HG03045 (cell line): ENCODE data around the gene TACR2.
A peak's percentile ranks its signal among the peaks of the same experiment; 100 is the strongest.

Experiments
- ATAC-seq: cut with Tn5 transposase; IDR thresholded peaks from one replicate; pipeline ENCODE4 v1.9.1; 2021; ENCODE audit warnings: mild to moderate bottlenecking, moderate library complexity; ENCODE audit not compliant: unreplicated experiment

Gene TACR2

DNA sequence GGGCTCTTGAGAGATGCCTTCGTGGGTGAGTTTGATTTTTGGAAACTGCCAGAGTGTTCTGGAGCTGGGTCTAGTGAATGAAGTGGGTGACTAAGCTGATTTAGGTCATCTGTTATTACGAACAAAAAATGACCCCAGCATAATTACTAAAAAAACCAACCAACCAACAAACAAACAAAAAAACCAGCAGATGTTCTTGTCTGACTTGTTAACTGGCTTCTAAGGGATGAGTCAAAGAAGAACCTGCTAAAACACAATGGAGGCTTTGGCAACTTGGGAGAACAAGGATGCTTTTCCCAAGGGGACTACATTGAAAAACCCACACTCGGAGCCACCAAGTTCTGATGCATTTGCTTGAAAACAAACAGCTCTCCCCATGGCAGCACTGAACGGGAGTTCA lies 11.5 kb downstream of the TACR2 start:
- ATAC-seq, result no peak

DNA sequence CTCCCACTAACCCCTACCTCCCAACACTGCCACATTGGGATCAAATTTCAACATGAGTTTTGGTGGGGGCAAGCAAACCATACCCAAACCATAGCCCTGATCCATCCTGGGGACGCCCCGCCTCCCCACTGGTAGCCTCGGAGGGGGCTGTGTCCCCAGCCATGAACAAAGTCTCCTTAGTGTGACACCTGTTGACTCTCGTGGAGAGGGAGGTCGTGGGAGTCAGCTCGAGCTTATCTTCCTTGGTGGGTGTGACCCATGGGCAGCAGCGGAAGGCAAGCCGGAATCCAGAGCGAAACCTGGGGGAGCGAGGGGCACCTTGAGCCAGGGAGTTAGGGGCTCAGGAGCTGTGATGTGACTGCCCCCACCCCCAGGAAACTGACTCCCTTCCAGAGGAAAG lies 11.9 kb downstream of the TACR2 start:
- no peak for ATAC-seq

DNA sequence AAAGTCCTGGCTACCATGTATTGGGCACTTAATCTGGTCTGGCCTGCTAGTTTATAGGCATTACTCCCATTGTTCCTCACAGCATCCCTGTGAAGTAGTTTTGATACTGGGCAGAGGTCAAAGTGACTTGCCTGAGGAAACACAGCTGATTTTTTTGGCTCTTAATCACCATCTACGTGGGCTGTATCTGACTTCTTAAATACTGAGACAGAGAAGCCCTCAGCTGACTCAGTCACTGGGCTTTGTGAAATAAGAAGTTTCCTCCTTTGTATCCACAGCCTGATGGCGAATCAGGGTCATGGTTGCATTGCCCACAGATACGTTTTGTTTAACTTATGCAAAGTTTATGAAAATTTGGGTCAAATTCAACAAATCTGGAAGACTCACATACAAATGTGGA lies 13.2 kb downstream of the TACR2 start:
- no peak for ATAC-seq

DNA sequence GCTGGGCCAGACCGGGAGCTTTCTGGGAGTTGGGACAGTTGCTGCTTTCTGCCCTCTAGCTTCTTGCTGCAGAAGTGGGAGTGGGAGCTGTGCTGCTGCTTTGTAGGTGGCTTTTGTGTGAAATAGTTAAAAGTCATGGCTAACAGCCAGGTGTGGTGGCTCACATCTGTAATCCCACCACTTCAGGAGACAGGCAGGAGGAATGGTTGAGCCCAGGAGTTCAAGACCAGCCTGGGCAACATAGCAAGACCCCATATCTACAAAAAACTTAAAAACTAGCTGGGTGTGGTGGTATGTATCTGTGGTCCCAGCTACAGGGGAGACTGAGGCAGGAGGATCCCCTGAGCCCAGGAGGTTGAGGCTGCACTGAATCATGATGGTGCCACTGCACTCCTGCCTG lies 13.7 kb downstream of the TACR2 start:
- ATAC-seq, result no peak

DNA sequence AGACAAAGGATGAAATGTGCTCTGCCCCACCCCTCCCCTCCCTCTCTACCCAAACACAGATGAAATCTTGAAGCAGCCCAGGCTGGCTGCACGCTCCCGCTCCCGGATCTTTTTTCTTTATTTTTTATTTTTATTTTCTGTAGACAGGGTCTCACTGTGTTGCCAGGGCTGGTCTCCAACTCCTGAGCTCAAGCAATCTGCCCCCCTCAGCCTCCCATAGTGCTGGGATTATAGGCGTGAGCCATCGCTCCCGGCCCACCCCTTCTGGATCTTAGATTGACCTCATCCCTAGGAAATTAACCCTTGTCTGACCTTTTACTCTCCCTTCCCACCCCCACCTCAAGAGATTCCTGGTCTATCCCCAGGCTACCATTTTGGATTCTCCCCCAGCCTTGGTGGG lies 14.3 kb downstream of the TACR2 start:
- ATAC-seq, result no peak

DNA sequence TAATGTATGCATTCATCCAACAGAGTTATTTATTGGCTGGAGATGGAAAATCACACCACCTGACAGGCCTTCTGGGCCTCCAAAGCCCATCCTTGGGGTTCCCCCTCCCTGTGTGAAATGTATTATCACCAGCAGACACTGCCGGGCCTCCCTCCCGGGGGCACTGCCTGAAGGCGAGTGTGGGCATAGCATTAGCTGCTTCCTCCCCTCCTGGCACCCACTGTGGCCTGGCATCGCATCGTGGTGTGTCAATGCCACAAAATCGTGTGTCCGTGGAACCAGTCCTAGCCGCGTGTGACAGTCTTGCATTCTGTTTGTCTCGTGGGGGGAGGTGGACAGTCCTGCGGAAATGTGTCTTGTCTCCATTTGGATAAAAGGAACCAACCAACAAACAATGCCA lies 15.3 kb downstream of the TACR2 start:
- ATAC-seq, result no peak

DNA sequence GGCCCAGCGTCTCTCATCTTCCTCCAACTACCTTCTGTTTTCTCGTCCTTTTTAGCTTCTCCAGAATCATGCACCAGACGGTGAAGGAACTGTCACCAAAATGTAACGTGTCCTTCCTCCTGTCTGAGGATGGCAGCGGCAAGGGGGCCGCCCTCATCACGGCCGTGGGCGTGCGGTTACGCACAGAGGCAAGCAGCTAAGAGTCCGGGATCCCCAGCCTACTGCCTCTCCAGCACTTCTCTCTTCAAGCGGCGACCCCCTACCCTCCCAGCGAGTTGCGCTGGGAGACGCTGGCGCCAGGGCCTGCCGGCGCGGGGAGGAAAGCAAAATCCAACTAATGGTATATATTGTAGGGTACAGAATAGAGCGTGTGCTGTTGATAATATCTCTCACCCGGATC lies 15.8 kb downstream of the TACR2 start:
- ATAC-seq, result no peak

DNA sequence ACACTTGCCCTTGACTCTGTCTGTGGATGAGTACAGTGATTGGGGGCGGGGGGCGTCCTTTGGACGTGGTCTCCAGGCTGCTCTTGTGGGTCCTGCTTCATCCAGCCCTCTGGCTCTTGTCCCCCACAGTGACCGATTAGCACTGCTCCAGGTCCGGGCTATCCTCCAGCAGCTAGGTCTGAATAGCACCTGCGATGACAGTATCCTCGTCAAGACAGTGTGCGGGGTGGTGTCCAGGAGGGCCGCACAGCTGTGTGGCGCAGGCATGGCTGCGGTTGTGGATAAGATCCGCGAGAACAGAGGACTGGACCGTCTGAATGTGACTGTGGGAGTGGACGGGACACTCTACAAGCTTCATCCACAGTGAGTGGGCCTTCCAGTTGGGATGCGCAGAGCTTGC lies 18.3 kb downstream of the TACR2 start:
- no peak for ATAC-seq

DNA sequence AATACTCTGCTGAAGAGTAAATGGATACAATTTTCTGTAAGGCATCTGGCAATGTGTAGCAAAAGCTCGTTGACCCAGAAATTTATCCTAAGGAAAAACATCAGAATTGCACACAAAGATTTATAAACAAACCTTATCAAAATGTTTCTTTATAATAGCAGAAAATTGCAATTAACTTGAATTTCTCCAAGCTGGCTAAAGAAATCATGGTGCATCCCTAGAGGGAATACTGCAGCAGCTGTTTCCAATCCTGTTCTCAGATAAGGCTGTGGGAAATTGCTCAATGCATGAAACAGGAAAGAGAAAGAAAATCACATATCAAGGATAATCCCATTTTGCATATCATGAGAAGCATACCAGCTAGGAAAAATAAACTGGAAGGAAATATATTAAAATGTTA lies 18.7 kb downstream of the TACR2 start:
- ATAC-seq, result no peak

DNA sequence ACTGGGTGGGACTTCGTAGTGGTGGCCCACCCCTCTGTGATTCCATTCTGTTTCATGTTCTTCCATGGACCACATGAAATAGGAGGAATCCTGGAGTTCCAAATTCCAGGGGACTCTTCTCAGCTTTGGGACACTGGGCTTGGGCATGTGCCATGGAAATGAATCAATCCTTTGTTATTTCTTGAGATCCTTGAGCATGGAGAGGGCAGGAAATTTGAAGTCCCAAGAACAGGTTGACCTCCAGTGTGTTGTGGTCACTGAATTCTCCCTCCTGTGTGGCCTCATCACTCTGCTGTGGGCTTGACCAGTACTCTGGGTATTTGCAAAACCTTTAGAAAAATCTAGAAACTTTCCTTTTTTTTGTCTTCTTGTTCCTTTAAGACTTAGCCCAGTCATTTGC lies 22.7 kb downstream of the TACR2 start:
- ATAC-seq, result no peak

DNA sequence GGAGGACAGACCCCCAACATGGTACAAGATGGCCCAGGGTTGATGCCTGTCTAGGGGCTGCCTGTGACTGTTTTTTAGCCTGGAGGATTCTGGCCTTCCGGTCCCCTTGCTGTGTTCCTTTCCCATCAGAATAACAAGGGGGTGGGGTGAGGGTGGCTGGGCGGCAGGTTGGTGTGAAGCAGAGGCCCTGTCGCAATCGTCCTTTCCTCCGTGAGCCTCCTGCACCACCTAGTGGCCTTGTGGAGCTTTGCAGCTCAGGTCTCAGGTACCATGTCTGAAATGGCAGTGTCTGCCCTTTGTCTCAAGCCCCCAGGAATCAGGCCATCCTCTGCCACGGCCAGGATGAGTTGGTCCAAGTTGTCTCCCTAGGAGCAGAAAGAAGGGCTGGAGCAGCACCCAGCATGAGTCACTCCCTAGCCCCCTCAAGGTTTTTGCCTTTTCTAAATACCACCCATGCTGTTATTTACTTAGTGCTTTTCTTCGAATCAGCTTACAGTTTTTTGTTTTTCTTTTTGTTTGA lies 24.2 kb downstream of the TACR2 start:
- ATAC-seq, result peak; percentile 81

DNA sequence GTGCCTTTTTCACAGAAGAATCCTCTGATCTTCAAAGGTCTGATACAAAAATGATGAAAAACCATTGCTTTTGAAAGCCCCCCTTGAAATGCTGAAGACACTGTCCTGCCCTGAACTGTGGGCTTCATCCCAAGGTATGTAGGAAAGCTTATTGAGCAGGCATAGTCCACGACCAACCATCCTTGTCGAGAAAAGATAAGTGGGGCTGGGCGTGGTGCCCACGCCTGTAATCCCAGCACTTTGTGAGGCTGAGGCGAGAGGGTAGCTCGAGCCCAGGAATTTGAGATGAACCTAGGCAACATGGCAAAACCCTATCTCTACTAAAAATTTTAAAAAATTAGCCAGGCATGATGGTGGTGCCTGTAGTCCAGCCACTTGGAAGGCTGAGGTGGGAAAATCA lies 25.6 kb downstream of the TACR2 start:
- ATAC-seq, result no peak

DNA sequence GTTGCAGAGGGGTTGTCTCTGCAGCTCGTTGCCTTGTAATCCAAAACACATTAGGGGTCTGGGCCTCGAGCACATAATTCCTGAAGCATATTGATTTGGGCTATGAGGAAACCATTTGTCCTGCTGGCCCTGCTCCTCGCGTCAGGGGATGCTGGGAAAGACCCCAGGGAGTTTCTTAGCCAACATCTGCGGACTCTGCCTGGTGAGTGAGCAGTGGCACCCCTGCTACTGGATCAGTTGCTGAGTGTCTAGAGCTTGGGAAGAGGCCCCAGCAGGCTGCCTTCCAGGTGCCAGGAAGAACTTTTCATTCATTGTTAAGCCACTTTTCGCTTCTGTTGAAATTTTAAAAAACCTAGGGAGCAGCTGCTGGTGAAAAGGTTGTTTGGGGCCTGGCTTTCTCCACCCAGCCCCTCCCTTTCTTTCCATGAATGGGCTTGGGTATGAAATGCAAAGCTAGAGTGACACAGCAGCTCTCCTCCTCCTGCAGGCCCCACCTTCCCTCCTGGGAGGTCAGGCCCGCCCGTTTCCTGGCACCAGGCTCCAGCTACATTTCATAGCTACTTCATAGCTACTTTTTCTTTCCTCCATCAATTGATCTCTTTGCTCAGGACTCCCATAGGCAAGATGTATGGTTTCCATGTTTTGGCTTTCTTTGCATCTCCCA lies 26.8 kb downstream of the TACR2 start:
- ATAC-seq, result no peak

DNA sequence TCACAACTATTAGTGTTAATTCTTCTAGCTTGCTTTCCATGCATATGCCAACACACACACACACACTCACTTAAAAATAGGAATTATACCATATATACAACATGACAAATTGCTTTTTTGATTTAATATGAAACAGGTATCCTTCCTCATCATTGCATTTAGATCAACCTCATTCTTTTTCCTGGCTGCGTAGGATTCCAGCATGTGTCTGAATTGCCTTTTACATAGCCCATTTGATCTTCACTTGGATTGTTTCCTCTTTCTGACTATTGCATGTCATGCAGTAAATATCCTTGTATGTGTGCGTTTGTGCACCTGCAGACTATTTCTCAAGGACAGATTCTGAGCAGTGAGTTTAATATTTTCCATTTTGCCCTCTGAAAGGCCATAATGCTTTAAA lies 28.2 kb downstream of the TACR2 start:
- ATAC-seq, result no peak

DNA sequence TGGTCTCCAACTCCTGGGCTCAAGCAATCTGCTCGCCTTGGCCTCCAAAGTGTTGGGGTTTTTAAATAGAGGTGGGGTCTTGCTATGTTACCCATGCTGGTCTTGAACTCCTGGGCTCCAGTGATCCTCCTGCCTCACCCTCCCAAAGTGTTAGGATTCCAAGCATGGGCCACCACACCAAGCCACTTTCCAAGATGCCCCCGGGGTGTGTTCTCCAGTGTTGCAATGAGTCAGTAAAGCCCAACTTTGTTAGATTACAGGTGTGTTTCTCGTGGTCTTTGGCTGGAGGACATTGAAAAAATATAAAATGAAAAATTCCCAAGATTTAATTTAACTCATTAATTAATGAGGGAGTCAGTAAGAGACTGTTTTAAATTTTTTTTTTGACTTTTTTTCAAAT lies 29.2 kb downstream of the TACR2 start:
- ATAC-seq, result no peak

DNA sequence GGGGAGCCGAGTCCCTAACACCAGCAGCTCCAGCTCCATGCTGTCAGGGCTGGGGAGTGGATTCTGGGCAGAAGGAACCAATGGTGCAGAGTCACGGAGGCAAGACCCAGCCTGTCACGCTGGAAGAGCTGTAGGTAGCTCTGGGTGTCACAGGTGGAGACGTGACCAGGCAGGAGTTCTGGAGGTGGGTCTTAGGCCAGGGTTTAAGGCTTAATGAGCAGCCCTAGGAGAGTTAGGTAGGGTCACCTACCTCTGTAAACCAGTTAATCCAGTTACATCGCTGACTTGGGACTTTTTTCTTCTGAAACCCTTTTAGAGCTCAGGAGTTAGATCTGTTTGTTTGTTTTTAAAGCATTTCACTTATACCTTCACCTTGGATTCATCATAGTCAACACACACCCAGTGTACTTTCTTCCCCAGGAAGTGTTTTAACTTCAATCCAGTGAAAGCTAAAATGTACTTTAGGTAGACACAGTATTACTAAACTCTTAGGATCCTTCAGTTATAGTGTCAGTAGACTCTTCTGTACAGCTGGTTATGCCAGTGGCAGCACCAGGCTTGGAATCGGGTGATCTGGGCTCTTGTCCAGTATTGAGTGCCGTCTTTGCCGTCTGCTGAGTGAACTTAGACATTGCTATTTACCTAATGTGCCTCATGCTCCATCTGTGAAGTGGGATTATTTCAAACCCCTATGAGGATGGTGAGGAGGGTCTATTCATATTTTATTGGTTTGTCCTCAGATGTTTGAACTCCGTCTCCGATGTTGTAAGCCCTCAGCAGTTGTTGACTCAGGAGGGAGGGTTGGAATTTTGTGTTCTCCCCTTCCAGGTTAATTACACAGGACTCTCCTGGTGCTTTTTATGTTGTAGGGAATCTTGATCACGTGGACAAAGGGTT lies 31.0 kb downstream of the TACR2 start:
- ATAC-seq, result no peak

DNA sequence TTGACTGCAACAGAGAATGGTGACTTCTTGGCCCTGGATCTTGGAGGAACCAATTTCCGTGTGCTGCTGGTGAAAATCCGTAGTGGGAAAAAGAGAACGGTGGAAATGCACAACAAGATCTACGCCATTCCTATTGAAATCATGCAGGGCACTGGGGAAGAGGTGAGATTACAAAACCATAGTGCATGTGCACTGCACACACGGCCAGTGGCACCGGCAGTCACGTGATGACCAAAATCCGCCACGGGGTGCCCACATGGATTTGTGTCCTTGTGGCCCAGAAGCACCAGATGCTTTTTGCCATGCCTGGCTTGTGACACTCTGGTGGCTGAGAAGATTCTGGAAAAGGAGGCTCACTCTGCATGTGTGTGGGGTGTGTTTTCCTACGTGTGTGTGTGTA lies 32.4 kb downstream of the TACR2 start:
- no peak for ATAC-seq

DNA sequence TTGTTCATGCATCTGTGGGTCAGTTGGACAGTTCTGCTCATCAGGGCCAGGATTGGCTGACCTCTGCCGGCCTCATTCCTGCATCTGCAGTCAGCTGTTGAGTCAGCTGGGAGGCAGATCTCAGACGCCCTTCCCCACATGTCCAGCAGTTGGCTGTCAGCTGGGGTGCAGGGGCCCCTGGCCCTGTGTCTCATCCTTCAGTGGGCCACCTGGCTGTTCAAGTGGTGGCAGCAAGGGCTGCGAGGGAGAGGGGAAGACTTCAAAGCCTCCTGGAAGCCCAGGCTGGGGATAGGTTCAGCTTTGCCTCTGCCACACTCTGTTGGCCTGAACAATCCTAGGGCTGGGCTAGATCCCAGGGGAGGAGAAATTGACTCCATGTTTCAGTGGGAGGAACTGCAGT lies 33.2 kb downstream of the TACR2 start:
- ATAC-seq, result no peak

DNA sequence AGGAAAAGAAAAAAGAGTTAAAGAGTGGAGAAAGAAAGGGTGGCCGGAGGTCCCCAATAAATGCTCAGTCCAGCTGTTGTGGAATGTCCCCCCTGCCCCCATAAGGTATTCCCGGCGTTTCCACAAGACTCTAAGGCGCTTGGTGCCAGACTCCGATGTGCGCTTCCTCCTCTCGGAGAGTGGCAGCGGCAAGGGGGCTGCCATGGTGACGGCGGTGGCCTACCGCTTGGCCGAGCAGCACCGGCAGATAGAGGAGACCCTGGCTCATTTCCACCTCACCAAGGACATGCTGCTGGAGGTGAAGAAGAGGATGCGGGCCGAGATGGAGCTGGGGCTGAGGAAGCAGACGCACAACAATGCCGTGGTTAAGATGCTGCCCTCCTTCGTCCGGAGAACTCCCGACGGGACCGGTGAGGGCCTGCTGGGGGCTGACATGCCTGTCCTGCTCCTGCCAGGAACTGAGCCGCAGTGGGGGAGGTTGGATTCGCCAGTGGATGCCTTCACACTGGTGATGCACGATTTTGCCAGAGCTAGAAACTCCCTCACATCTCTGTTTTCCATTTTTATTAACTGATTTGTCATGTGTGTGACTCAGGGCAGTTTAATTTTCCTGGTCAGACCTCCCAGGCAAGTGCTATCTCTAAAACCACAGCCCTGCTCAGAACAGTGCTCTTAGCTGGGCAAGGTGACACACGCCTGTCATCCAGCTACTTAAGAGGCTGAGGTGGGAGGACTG lies 34.2 kb downstream of the TACR2 start:
- no peak for ATAC-seq

DNA sequence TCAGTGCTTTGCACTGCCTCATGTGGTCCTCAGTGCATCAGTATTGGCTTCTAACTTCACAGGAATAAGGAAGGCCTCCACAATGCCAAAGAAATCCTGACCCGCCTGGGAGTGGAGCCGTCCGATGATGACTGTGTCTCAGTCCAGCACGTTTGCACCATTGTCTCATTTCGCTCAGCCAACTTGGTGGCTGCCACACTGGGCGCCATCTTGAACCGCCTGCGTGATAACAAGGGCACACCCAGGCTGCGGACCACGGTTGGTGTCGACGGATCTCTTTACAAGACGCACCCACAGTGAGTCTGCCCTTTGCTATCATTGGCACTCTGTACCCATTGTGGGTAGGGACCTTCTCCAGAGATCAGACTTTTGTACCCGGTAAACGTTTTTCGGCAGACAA lies 36.9 kb downstream of the TACR2 start:
- no peak for ATAC-seq

DNA sequence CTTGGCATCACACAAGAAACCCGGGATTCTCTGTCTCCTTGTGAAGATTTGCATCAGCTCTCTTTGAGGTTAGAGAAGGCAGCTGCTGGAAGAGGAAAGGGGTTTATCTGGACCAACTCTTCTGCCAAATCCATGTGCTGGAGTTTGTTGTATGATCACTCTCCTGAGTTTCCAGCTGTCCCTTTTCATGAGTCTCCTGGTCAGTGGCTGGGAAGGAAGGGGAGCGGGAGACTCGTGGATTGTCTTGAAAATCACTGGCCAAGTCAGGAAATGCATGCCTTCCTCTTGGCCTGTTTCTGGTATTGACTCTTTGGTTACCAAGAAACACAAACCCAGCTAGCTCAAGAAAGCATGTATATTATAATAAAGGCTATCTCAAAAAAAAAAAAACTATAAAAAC lies 38.8 kb downstream of the TACR2 start:
- no peak for ATAC-seq

DNA sequence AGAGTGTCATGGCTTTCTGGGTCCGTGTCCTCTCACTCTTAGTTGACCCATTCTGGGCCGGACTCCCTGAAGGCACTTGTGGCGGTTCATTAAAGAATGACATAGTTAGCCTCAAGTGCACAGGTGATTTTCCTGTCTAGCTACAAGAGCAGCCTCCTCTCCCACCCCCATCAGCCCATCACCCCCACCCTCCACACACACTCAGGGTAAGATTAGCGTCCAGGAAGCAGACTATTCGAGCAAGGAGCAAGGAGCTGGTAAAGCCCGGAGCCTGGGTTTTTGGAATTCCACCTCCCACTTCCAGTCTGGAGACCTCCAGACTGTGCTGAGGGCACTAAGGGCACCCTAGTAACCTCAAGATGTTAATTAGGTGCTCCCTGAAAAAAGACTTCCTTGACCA lies 39.5 kb downstream of the TACR2 start:
- ATAC-seq, result no peak
